ENCODE results near the gene SP3. TPM values are rescaled to one million over a fixed set of nuclear protein-coding genes. Genes with fewer than 3 reads are reported as not detected.

SP3 gene
- total RNA-seq, 4 donors from 2014 or later, result 41.9 to 101 (median 81.6) TPM

DNA sequence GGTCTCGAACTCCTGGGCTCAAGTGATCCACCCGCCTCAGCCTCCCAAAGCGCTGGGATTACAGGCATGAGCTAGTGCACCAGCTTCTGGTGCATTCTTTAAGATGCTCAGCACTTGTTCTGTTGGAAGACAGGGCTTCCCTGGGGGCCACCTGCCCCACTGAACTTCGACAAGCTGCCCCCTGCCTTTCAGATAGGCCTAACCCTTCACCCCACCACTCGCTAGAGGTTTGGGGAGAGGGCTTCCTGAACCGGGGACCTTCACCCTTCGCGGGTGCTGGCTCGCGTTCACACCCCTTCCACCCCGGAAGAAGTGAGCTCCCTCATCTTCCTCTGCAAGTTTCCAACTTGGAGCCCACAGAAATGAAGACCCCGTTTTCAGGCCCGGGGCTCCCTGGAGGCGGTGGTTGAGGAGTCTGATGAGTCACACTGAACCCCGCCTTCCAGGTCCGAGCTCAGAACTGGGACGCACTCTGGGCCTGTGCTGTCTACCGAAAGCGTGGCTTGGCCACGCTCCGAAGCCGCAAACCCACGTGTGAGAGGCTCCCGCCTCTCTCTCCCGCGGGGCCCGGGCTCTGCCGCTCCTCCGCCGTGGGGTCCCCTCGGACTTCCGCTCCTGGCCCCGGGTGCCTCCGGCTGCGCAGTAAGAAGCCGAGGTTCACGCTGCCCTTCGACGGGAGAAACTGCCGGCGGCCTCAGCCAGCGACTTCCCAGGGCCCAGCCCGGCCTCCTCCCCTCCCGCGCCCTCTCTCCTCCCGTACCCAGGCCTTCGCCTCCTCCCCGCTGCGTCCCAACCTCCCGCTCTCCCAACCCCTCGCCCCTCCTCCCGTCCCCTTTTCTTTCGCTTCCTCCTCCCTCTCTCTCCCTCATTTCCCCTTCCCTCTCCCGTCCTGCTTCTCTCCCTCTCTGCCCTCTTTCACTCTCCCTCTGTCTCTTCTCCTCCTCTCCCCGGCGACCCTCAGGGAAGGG lies 47.5 kb upstream of the SP3 start:
- intact Hi-C loops (cut with DNase I; ENCODE audit: low total_unique reads) (no loop called here), in situ Hi-C loops (cut with MboI; ENCODE audit: low pct_ligation_motif_present in 1 of 4, low pct_unique_long_range_greater_than_20kb in 1 of 4, low sequenced_read_pairs in 3 of 4) (no loop called here)
- no peaks in the 10 kb centered on the region for H3K27me3 ChIP-seq
- TF ChIP-seq EP300 (IDR thresholded peaks at IDR 0.05; ENCODE audit: low read depth) (no peak), POLR2A (IDR thresholded peaks at IDR 0.05) (peak; percentile 65)
- peaks cover 0 to 24% (median 4%) of the 10 kb centered on the region in 4 donors for H3K4me1 ChIP-seq
- H3K36me3 ChIP-seq, result no peaks in the 10 kb centered on the region
- H3K4me3 ChIP-seq, result peak overlapping the region; percentile 16 to 53 (median 39)
- peak overlapping the region; percentile 79 to 91 (median 90) for H3K27ac ChIP-seq
- WGBS, 2 donors (ENCODE audit: low coverage in 1 of 2), result 20 to 38% methylated on average over 1 to 52 of the region's 56 CpGs
- no peaks in the 10 kb centered on the region for H3K9me3 ChIP-seq
- peak; percentile 66 for DNase-seq

DNA sequence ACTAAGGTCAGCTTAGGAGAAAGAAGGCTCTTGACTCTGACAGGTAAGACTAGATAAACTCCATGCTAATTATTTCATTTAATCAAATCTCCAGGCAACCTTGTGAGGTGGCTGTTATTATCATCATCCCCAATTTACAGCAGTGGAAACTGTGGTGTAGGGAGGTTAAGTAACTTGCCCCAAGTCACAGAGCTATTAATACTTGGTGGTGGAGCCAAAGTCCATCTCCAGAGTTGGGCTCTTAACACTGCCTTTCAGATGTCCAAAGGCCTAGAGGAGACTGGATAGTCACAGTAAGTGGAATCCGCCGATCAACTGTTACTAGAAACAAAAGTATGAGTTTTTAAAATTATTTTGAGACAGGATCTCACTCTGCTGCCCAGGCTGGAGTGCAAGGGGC lies 46.6 kb upstream of the SP3 start:
- H3K9me3 ChIP-seq, result no peaks in the 10 kb centered on the region
- H3K4me1 ChIP-seq, result peaks cover 0 to 24% (median 4%) of the 10 kb centered on the region in 4 donors
- TF ChIP-seq EP300 (IDR thresholded peaks at IDR 0.05; ENCODE audit: low read depth) (no peak), POLR2A (IDR thresholded peaks at IDR 0.05) (no peak), POLR2AphosphoS5 (IDR thresholded peaks at IDR 0.05) (no peak)
- TF ChIP-seq, protein P1, sequence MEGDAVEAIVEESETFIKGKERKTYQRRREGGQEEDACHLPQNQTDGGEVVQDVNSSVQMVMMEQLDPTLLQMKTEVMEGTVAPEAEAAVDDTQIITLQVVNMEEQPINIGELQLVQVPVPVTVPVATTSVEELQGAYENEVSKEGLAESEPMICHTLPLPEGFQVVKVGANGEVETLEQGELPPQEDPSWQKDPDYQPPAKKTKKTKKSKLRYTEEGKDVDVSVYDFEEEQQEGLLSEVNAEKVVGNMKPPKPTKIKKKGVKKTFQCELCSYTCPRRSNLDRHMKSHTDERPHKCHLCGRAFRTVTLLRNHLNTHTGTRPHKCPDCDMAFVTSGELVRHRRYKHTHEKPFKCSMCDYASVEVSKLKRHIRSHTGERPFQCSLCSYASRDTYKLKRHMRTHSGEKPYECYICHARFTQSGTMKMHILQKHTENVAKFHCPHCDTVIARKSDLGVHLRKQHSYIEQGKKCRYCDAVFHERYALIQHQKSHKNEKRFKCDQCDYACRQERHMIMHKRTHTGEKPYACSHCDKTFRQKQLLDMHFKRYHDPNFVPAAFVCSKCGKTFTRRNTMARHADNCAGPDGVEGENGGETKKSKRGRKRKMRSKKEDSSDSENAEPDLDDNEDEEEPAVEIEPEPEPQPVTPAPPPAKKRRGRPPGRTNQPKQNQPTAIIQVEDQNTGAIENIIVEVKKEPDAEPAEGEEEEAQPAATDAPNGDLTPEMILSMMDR (IDR thresholded peaks at IDR 0.05), result no peak
- no peak for DNase-seq
- no peaks in the 10 kb centered on the region for H3K27me3 ChIP-seq
- intact Hi-C loops (cut with DNase I; ENCODE audit: low total_unique reads), result no loop called here
- no peak overlapping the region for H3K4me3 ChIP-seq
- peak overlapping the region in 1 of 4 donors; percentile 90 for H3K27ac ChIP-seq
- WGBS, 2 donors (ENCODE audit: low coverage in 1 of 2), result 85% methylated on average over 2 of the region's 2 CpGs; no CpG with 5 or more reads in 1 of the 2 donors
- in situ Hi-C loops (cut with MboI; ENCODE audit: low pct_ligation_motif_present in 1 of 4, low pct_unique_long_range_greater_than_20kb in 1 of 4, low sequenced_read_pairs in 3 of 4), result no loop called here
- no peaks in the 10 kb centered on the region for H3K36me3 ChIP-seq

DNA sequence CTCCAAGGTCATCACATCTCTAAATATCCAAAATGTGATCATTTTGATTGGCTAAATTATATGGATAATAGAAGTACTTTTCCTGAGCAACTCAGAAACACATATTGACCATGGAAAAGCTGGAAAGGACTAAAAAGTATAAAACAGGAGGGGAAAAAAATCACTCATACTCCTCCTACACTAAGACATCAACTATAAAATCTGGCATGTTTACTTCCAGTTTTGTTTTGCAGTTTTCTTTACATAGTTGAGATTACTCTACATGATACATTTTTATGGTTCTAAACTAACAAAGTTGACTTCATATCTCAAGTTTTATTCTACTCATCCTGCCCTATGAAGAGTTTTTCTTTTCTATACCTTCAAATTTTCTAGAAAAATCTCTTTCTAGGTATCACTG lies 46.0 kb upstream of the SP3 start:
- TF ChIP-seq POLR2A (IDR thresholded peaks at IDR 0.05) (no peak), POLR2AphosphoS5 (IDR thresholded peaks at IDR 0.05) (no peak), EP300 (IDR thresholded peaks at IDR 0.05; ENCODE audit: low read depth) (no peak)
- Histone ChIP-seq H3K9me3 (no peaks in the 10 kb centered on the region), H3K4me3 (no peak overlapping the region), H3K4me1 (peaks cover 0 to 24% (median 4%) of the 10 kb centered on the region in 4 donors), H3K27me3 (no peaks in the 10 kb centered on the region), H3K27ac (peak overlapping the region in 1 of 4 donors; percentile 7), H3K36me3 (no peaks in the 10 kb centered on the region)
- in situ Hi-C loops (cut with MboI; ENCODE audit: low pct_ligation_motif_present in 1 of 4, low pct_unique_long_range_greater_than_20kb in 1 of 4, low sequenced_read_pairs in 3 of 4), result no loop called here
- intact Hi-C loops (cut with DNase I; ENCODE audit: low total_unique reads), result no loop called here
- DNase-seq, result no peak

DNA sequence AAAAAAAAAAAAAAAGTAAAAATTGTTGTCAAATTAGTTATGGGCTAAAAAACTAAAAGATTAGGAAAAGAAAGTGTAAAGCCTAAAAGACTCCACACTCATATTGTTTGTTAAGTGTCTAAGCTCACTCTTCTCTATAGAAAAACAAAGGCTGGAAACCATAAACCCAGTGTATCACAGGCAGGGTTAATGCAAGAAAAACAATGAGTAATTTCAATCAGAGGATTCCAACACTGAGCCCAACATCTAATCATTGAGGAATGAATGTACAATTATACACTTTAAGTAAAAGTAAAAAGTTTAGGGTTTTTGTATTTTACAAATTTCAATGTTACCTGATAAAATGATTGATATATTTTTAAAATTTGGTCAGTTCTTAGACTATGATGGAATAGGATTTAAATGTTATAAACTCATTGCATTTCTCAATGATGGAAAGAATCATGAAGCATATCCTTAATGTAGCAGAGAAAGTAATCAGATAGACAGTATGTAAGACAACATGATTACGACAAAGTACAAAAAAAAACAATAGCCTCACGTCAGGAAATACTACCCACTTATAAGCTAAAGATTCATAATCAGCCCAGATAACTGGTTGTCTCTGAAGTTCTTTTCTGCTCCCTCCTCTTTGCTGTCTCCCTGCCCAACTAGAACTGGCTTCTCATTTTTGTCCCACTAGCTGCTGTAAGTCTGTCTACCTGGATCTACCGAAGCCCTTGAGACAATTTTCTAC lies 44.5 kb upstream of the SP3 start:
- 70 to 84% methylated on average over 3 of the region's 3 CpGs for WGBS, 2 donors (ENCODE audit: low coverage in 1 of 2)
- H3K9me3 ChIP-seq, result no peaks in the 10 kb centered on the region
- intact Hi-C loops (cut with DNase I; ENCODE audit: low total_unique reads), result no loop called here
- TF ChIP-seq EP300 (IDR thresholded peaks at IDR 0.05; ENCODE audit: low read depth) (no peak), POLR2A (IDR thresholded peaks at IDR 0.05) (no peak), POLR2AphosphoS5 (IDR thresholded peaks at IDR 0.05) (no peak)
- TF ChIP-seq, protein P1 (IDR thresholded peaks at IDR 0.05), result no peak
- H3K4me3 ChIP-seq, result no peak overlapping the region
- in situ Hi-C loops (cut with MboI; ENCODE audit: low pct_ligation_motif_present in 1 of 4, low pct_unique_long_range_greater_than_20kb in 1 of 4, low sequenced_read_pairs in 3 of 4), result no loop called here
- peaks cover 0 to 30% (median 5%) of the 10 kb centered on the region in 4 donors for H3K4me1 ChIP-seq
- H3K36me3 ChIP-seq, result no peaks in the 10 kb centered on the region
- H3K27me3 ChIP-seq, result no peaks in the 10 kb centered on the region
- no peak overlapping the region for H3K27ac ChIP-seq
- DNase-seq, result no peak

DNA sequence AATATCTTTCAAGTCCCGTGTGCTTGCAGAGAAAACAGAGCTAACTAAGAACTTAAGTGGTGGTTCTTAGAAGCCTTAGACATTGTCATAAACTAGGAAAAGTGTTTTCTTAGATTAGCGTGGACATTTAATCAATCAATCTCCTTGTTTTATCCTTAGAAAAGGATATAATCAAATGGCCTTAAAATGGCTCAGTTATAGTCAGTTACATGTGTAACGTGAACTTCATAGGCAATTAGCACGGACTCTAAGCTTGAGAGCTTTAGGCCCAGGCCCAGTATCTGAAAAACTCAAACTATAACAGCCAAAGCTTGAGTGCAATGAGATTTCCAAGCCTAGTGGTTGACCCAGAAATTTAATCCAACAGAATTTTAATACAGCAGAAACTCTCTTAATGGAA lies 43.5 kb upstream of the SP3 start:
- Histone ChIP-seq H3K27ac (no peak overlapping the region), H3K9me3 (no peaks in the 10 kb centered on the region), H3K4me3 (no peak overlapping the region), H3K36me3 (no peaks in the 10 kb centered on the region), H3K27me3 (no peaks in the 10 kb centered on the region), H3K4me1 (peaks cover 0 to 30% (median 5%) of the 10 kb centered on the region in 4 donors)
- whole genome bisulfite sequencing, 2 donors (ENCODE audit: low coverage in 1 of 2), result 91 to 93% methylated on average over 4 of the region's 4 CpGs
- no peak for DNase-seq
- in situ Hi-C loops (cut with MboI; ENCODE audit: low pct_ligation_motif_present in 1 of 4, low pct_unique_long_range_greater_than_20kb in 1 of 4, low sequenced_read_pairs in 3 of 4), result no loop called here
- TF ChIP-seq POLR2AphosphoS5 (IDR thresholded peaks at IDR 0.05), result no peak
- intact Hi-C loops (cut with DNase I; ENCODE audit: low total_unique reads), result no loop called here

All from transverse colon (tissue), 4 donors.